AG04449 (cell line): Measurements from ENCODE around the gene GPD1L.

ENCODE experiments used
- CTCF ChIA-PET: fragments of 350-600 bp; formaldehyde crosslinking; extraction: SDS; loops from one replicate; lab custom pipeline; 2021; ENCODE audit warnings: antibody characterized with exemption; lab: Yijun Ruan, JAX
- POLR2A ChIA-PET: fragments of 400-600, 350-600 bp; formaldehyde crosslinking; extraction: SDS; loops from one replicate; lab custom pipeline; 2020; ENCODE audit warnings: antibody characterized with exemption, inconsistent platforms; lab: Yijun Ruan, JAX
- DNase-seq: peaks from one replicate; pipeline ENCODE4 v3.0.0-alpha.2; 2010; ENCODE audit warnings: low read depth, low spot score
- H3K4me3 ChIP-seq: 2 replicates; pipeline ENCODE4 v1.5.1; 2011; ENCODE audit warnings: low read depth, mild to moderate bottlenecking, control low read depth, low read length
- CTCF ChIP-seq: IDR thresholded peaks from one replicate; pipeline ENCODE4 v1.5.1; 2011; ENCODE audit warnings: mild to moderate bottlenecking, moderate library complexity, low read length, control low read depth, inconsistent platforms; ENCODE audit not compliant: insufficient read depth; ENCODE audit errors: missing control alignments

GPD1L gene

DNA sequence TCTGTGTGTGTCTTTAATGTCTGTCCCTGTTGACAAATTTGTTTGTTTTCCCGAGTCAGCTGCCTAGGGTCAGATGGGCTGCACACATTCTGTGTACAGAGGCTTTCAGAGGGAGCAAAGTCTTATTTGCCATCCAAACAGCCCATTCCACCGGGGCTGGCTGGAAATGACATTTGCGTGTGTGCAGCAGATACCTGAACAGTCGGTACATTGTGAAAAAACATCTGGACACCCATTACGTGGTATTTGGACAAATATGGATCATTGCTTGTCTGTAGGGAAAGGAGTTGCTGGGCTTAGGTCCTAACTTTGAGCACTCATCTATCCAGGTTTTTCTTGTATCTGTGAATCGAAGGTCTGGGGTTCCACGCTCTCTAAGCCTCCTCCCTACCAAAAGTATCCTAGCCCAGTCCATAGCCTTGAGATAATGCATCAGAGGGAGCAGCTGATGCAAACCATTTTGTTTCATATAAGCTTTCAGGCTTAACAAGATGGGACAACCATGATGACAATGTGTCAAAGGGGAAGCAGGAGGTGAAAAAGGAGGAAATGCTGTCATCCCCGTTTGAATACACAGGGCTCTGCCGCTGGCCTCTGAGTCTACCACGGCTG is 109.9 kb downstream of the GPD1L start:
- TF ChIP-seq CTCF, result no peak
- CTCF ChIA-PET, result no interaction called here
- POLR2A ChIA-PET, result no interaction called here
- no peak for DNase-seq
- H3K4me3 ChIP-seq, result no peak overlapping the region

DNA sequence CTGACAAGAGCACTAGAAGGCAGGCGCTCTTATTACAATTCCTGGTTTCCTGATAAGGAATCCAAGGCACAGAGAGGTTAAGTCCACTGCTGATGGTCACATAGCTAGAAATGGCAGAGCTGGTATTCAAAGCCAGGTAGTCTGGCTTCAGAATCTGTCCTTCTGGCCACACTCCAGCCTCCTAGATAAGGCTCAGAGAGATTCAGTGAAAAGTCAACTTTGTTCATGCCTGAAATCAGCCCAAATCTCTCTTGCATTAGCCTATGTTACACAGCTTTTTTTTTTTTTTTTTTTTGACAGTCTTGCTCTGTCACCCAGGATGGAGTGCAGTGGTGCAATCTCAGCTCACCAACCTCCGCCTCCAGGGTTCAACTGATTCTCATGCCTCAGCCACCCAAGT is 110.9 kb downstream of the GPD1L start:
- no peak for TF ChIP-seq CTCF
- CTCF ChIA-PET, result no interaction called here
- POLR2A ChIA-PET, result no interaction called here
- no peak overlapping the region for H3K4me3 ChIP-seq
- DNase-seq, result no peak
